Testis (tissue), 3 donors: ENCODE results near the gene THSD4. TPM values are rescaled to one million over a fixed set of nuclear protein-coding genes. Genes with fewer than 3 reads are reported as not detected.

Source experiments
- DNase-seq: peaks from one replicate; pipeline ENCODE4 v3.0.0-alpha.2; 2019
- H3K27ac ChIP-seq, 2 donors: fragments of 200-600 bp; sonication (generic); one replicate each; pipeline ENCODE4 v1.5.1; 2019
- H3K27me3 ChIP-seq: fragments of 200-600 bp; sonication (generic); one replicate; pipeline ENCODE4 v1.5.1; 2019
- H3K36me3 ChIP-seq: fragments of 200-600 bp; sonication (generic); one replicate; pipeline ENCODE4 v1.5.1; 2017; ENCODE audit warnings: low read depth; ENCODE audit errors: missing control alignments
- H3K4me1 ChIP-seq: fragments of 200-600 bp; sonication (generic); one replicate; pipeline ENCODE4 v1.5.1; 2019
- H3K4me3 ChIP-seq, 2 donors: fragments of 200-600 bp; sonication (generic); one replicate each; pipeline ENCODE4 v1.5.1; 2017 to 2019
- H3K9me3 ChIP-seq: fragments of 200-600 bp; sonication (generic); one replicate; pipeline ENCODE4 v1.5.1; 2017
- CTCF ChIP-seq, 3 experiments: fragments of 450-650 bp in 2 of 3; fragments of 200-600 bp in 1 of 3; sonication (generic) in 1 of 3; IDR thresholded peaks; one replicate each; pipeline ENCODE4 v1.5.1; 2016 to 2019; ENCODE audit warnings: antibody characterized with exemption in 3 of 3, mild to moderate bottlenecking in 2 of 3, moderate library complexity in 1 of 3
- POLR2A ChIP-seq: fragments of 450-650 bp; IDR thresholded peaks from one replicate; pipeline ENCODE4 v1.6.1; 2017; ENCODE audit warnings: antibody characterized with exemption, mild to moderate bottlenecking, moderate library complexity
- WGBS, 2 donors: methylation state at CpG; one replicate each; pipeline ENCODE4 v1.1.5; 2018; 5-methylcytosine and 5-hydroxymethylcytosine counted together
- intact Hi-C: fragments of 100-400 bp; cut with DNase I; formaldehyde crosslinking; loops from one replicate; pipeline ENCODE4 v1.15.1; 2023; ENCODE audit warnings: low total_unique reads
- polyA plus RNA-seq: library from polyadenylated mRNA; stranded (reverse); fragments of 350-450 nt; fragmentation: Illumina TruSeq; extraction: RNeasy Lipid Tissue Mini Kit (QIAGEN cat#74804); gene quantifications from one replicate; pipeline ENCODE4 v1.2.3, GENCODE V29; 2014; ENCODE audit warnings: low read depth, low replicate concordance; ENCODE audit not compliant: insufficient read depth
- total RNA-seq, 2 donors: library from RNA; depleted of rRNA; stranded (reverse); fragments of >200 nt; gene quantifications; one replicate each; pipeline ENCODE4 v1.2.3, GENCODE V29; 2016

The THSD4 gene
- total and polyA plus RNA-seq, 3 donors from 2014 or later: 14.3 to 21.5 (median 18.2) TPM

GRCh38 chr15:71149646-71150557 lies 34.6 kb downstream of the THSD4 start:
- WGBS, 2 donors: 42% methylated on average over 7 of the region's 7 CpGs
- Histone ChIP-seq H3K36me3 (no peaks in the 10 kb centered on the region), H3K4me1 (no peaks in the 10 kb centered on the region), H3K9me3 (no peaks in the 10 kb centered on the region), H3K4me3 (no peak overlapping the region), H3K27ac (peak overlapping the region in 1 of 2 donors; percentile 20), H3K27me3 (no peaks in the 10 kb centered on the region)
- intact Hi-C loops: no loop called here
- peak; percentile 22 for DNase-seq
- TF ChIP-seq CTCF (IDR thresholded peaks at IDR 0.05): no peak
- no peak for TF ChIP-seq POLR2A

GRCh38 chr15:71151081-71151480 lies 35.8 kb downstream of the THSD4 start:
- intact Hi-C loops: no loop called here
- H3K27ac ChIP-seq: no peak overlapping the region
- no peak overlapping the region for H3K4me3 ChIP-seq
- H3K4me1 ChIP-seq: no peaks in the 10 kb centered on the region
- no peaks in the 10 kb centered on the region for H3K36me3 ChIP-seq
- TF ChIP-seq POLR2A (no peak), CTCF (IDR thresholded peaks at IDR 0.05) (no peak)
- DNase-seq: no peak
- H3K9me3 ChIP-seq: no peaks in the 10 kb centered on the region
- H3K27me3 ChIP-seq: no peaks in the 10 kb centered on the region
- WGBS, 2 donors: 61 to 73% methylated on average over 2 of the region's 2 CpGs

DNA sequence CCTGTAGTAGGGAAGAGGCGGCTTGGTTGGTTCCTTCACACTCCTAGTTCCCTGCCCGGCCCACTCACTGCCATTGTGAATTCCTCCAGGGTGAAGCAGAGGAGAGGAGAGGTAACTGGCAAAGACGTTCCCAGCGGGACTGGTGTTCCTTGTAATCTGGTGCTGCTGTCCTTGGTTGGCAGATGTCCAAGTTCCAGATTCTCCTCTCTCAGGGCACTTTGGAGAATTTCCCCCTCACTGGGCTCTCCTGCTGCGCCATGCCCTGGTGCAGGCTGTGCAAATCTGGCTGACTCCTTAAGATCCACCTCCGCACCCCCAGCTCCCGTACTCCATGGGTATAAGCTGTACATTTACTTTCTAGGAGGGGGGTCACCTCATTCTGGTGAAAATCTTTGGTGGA lies 37.3 kb downstream of the THSD4 start:
- no peak for DNase-seq
- Histone ChIP-seq H3K9me3 (no peaks in the 10 kb centered on the region), H3K4me1 (no peaks in the 10 kb centered on the region), H3K36me3 (no peaks in the 10 kb centered on the region), H3K27me3 (no peaks in the 10 kb centered on the region), H3K27ac (no peak overlapping the region), H3K4me3 (no peak overlapping the region)
- TF ChIP-seq CTCF (IDR thresholded peaks at IDR 0.05): no peak
- no peak for TF ChIP-seq POLR2A
- intact Hi-C loops: no loop called here
- 65 to 73% methylated on average over 7 of the region's 7 CpGs for WGBS, 2 donors

DNA sequence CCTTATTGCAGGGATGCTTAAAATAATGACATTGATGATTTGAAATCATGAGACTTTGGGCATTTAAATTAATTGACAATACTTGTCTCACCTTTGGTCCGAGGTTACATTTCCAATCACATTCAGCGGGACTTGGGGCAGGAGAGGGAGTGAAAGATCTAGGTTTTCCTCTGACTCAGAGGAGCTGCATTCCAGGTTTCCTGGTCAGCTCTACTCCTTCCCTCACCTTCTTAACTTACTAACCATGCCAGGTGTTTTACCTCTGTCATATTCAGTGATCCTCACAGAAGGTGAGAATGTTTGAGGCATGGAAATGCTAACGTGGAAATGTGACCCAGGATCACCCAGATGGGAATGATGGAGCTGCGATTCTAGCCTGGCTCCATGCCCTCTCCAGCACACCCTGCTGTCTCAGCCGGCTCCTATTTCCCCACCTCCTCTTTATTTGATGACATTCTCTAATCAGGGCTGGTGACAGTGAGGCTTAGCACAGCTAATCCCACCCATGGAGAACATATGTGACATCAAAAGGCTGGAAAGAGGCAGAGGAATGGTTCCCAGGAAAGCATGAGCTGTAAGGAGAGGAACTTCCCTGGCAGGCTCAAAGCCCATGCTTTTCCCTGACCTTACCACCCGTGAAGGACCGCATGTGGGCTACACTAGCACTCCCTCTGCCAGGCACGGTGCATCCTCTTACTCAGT lies 38.7 kb downstream of the THSD4 start:
- no peak for DNase-seq
- Histone ChIP-seq H3K36me3 (no peaks in the 10 kb centered on the region), H3K4me1 (no peaks in the 10 kb centered on the region), H3K27ac (no peak overlapping the region), H3K4me3 (no peak overlapping the region), H3K27me3 (no peaks in the 10 kb centered on the region), H3K9me3 (no peaks in the 10 kb centered on the region)
- WGBS, 2 donors: 70 to 80% methylated on average over 8 of the region's 8 CpGs
- intact Hi-C loops: no loop called here
- TF ChIP-seq CTCF (IDR thresholded peaks at IDR 0.05) (no peak), POLR2A (no peak)
